H1 (cell line): ENCODE data around the gene GJB6. TPM values are rescaled to one million over a fixed set of nuclear protein-coding genes. Genes with fewer than 3 reads are reported as not detected.

ENCODE experiments used
- CTCF ChIA-PET: fragments of 300-600 bp; sonication (Branson Sonifier 250); formaldehyde crosslinking; loops from one replicate; lab custom pipeline; 2021; ENCODE audit not compliant: partially characterized antibody; lab: Charles Lee
- POLR2A ChIA-PET: fragments of 300-600 bp; sonication (Branson Sonifier 250); formaldehyde crosslinking; loops from one replicate; lab custom pipeline; 2021; ENCODE audit warnings: inconsistent platforms; ENCODE audit not compliant: partially characterized antibody; lab: Charles Lee
- DNase-seq, 2 experiments: peaks; one replicate each; pipeline versions ENCODE4 v3.0.0 to v3.0.0-alpha.2; 2010 to 2022; ENCODE audit warnings: low spot score in 2 of 2, low read depth in 1 of 2, mixed read lengths in 1 of 2
- FAIRE-seq: peaks from 2 replicates; lab custom pipeline; 2011; peaks lifted over from hg19 to GRCh38; lab: Jason Lieb, UNC
- H2AFZ ChIP-seq: 2 replicates; pipeline ENCODE4 v1.8.1; 2012; ENCODE audit warnings: low read length, inconsistent platforms
- H2AK5ac ChIP-seq: 2 replicates; pipeline ENCODE4 v1.6.1; 2013; ENCODE audit warnings: low read depth, low read length
- H2BK120ac ChIP-seq: replicated peaks from 2 replicates; pipeline ENCODE3; 2013; ENCODE audit warnings: low read depth, low read length, inconsistent platforms
- H2BK12ac ChIP-seq: 2 replicates; pipeline ENCODE4 v1.6.1; 2013; ENCODE audit warnings: low read depth, low read length
- H2BK15ac ChIP-seq: 2 replicates; pipeline ENCODE4 v1.6.1; 2013; ENCODE audit warnings: low read length
- H2BK20ac ChIP-seq: 2 replicates; pipeline ENCODE4 v1.6.1; 2013; ENCODE audit warnings: low read length
- H2BK5ac ChIP-seq: 2 replicates; pipeline ENCODE4 v1.6.1; 2013; ENCODE audit warnings: low read depth, low read length
- H3K14ac ChIP-seq: 2 replicates; pipeline ENCODE4 v1.6.1; 2013; ENCODE audit warnings: inconsistent platforms; ENCODE audit not compliant: insufficient read length
- H3K18ac ChIP-seq: 2 replicates; pipeline ENCODE4 v1.6.1; 2013; ENCODE audit warnings: low read length; ENCODE audit errors: extremely low read depth
- H3K23ac ChIP-seq: 2 replicates; pipeline ENCODE4 v1.6.1; 2013; ENCODE audit warnings: inconsistent platforms; ENCODE audit not compliant: insufficient read length
- H3K23me2 ChIP-seq: 2 replicates; pipeline ENCODE4 v1.6.1; 2013; ENCODE audit warnings: low read depth, low read length
- H3K27ac ChIP-seq: 2 replicates; pipeline ENCODE4 v1.6.1; 2011; ENCODE audit warnings: low read depth, low read length, inconsistent platforms
- H3K27me3 ChIP-seq, 4 experiments: replicated peaks in 1 of 4; 1 replicate in 1 of 4; 2 replicates in 3 of 4; pipeline versions ENCODE4 v1.6.1 to v1.8.1; 2011 to 2013; ENCODE audit warnings: low read length in 3 of 4, mild to moderate bottlenecking in 3 of 4, inconsistent platforms in 2 of 4, mixed read lengths in 2 of 4, moderate library complexity in 1 of 4; ENCODE audit not compliant: control insufficient read depth in 3 of 4, insufficient read depth in 3 of 4; ENCODE audit errors: extremely low read depth in 1 of 4
- H3K36me3 ChIP-seq, 4 experiments: 2 replicates each; pipeline versions ENCODE4 v1.6.1 to v1.8.1; 2011 to 2013; ENCODE audit warnings: mild to moderate bottlenecking in 4 of 4, low read length in 3 of 4, moderate library complexity in 2 of 4, control low read depth in 1 of 4, inconsistent platforms in 1 of 4; ENCODE audit not compliant: insufficient read depth in 4 of 4, control insufficient read depth in 2 of 4
- H3K4ac ChIP-seq: replicated peaks from 2 replicates; pipeline ENCODE3; 2013; ENCODE audit warnings: low read length, low read depth, mixed read lengths, inconsistent platforms; ENCODE audit not compliant: insufficient read length
- H3K4me1 ChIP-seq, 4 experiments: replicated peaks in 1 of 4; 1 replicate in 1 of 4; 2 replicates in 3 of 4; pipeline versions ENCODE4 v1.6.1 to v1.8.1; 2011 to 2013; ENCODE audit warnings: low read length in 3 of 4, inconsistent platforms in 2 of 4, mixed read lengths in 1 of 4; ENCODE audit not compliant: insufficient read depth in 4 of 4, control insufficient read depth in 3 of 4
- H3K4me2 ChIP-seq, 2 experiments: 2 replicates each; pipeline versions ENCODE4 v1.6.1 to v1.8.1; 2011 to 2013; ENCODE audit warnings: low read depth in 2 of 2, low read length in 2 of 2, control low read depth in 1 of 2, inconsistent platforms in 1 of 2, mild to moderate bottlenecking in 1 of 2; ENCODE audit not compliant: insufficient read depth in 1 of 2
- H3K4me3 ChIP-seq, 4 experiments: fragments of 200-600, 300-600 bp in 1 of 4; sonication (generic), shearing (Covaris generic), sonication (Bioruptor Twin) in 1 of 4; 2 replicates each; pipeline versions ENCODE4 v1.5.1 to v1.8.1; 2011 to 2016; ENCODE audit warnings: low read length in 4 of 4, low read depth in 3 of 4, control low read depth in 2 of 4, inconsistent platforms in 2 of 4, mild to moderate bottlenecking in 2 of 4, mixed read lengths in 1 of 4, moderate library complexity in 1 of 4; ENCODE audit not compliant: insufficient read depth in 2 of 4; ENCODE audit errors: extremely low read depth in 1 of 4
- H3K56ac ChIP-seq: replicated peaks from 2 replicates; pipeline ENCODE3; 2013; ENCODE audit warnings: low read depth, mild to moderate bottlenecking, mixed read lengths, low read length, inconsistent platforms; ENCODE audit not compliant: insufficient read length
- H3K79me1 ChIP-seq: 2 replicates; pipeline ENCODE4 v1.6.1; 2013; ENCODE audit warnings: low read depth, low read length, control low read depth
- H3K79me2 ChIP-seq, 2 experiments: 2 replicates each; pipeline versions ENCODE4 v1.6.1 to v1.8.1; 2012 to 2013; ENCODE audit warnings: low read length in 2 of 2, mild to moderate bottlenecking in 2 of 2, inconsistent platforms in 1 of 2; ENCODE audit not compliant: insufficient read depth in 2 of 2, control insufficient read depth in 1 of 2
- H3K9ac ChIP-seq, 4 experiments: replicated peaks in 1 of 4; 1 replicate in 1 of 4; 2 replicates in 3 of 4; pipeline versions ENCODE4 v1.6.1 to v1.8.1; 2011 to 2013; ENCODE audit warnings: low read depth in 3 of 4, low read length in 3 of 4, control low read depth in 2 of 4, mild to moderate bottlenecking in 2 of 4, moderate library complexity in 2 of 4, inconsistent platforms in 1 of 4; ENCODE audit errors: extremely low read depth in 1 of 4
- H3K9me3 ChIP-seq, 2 experiments: 2 replicates each; pipeline versions ENCODE4 v1.6.1 to v1.8.1; 2012 to 2013; ENCODE audit warnings: mild to moderate bottlenecking in 2 of 2, moderate library complexity in 2 of 2, control low read depth in 1 of 2, inconsistent platforms in 1 of 2, low read depth in 1 of 2, low read length in 1 of 2, mixed read lengths in 1 of 2; ENCODE audit not compliant: insufficient read depth in 2 of 2
- H4K20me1 ChIP-seq, 2 experiments: replicated peaks in 1 of 2; 2 replicates each; pipeline versions ENCODE3 to v1.8.1; 2011 to 2013; ENCODE audit warnings: inconsistent platforms in 2 of 2, low read length in 2 of 2, mild to moderate bottlenecking in 1 of 2; ENCODE audit not compliant: insufficient read depth in 2 of 2, control insufficient read depth in 1 of 2
- H4K5ac ChIP-seq: 2 replicates; pipeline ENCODE4 v1.6.1; 2013; ENCODE audit warnings: low read length, low read depth, mixed read lengths, inconsistent platforms; ENCODE audit not compliant: insufficient read length
- H4K8ac ChIP-seq: 2 replicates; pipeline ENCODE4 v1.8.0; 2013; ENCODE audit warnings: mild to moderate bottlenecking, moderate library complexity, low read length, inconsistent platforms; ENCODE audit not compliant: insufficient read depth; ENCODE audit errors: extremely low read depth
- H4K91ac ChIP-seq: replicated peaks from 2 replicates; pipeline ENCODE3; 2013; ENCODE audit warnings: low read length, mixed read lengths, inconsistent platforms; ENCODE audit not compliant: insufficient read length
- KDM1A ChIP-seq: fragments of 200-600, 300-600 bp; sonication (generic); IDR thresholded peaks from 2 replicates; pipeline ENCODE4 v1.7.1; 2016; ENCODE audit warnings: mild to moderate bottlenecking, low read length, borderline replicate concordance
- TBP ChIP-seq: IDR thresholded peaks from 2 replicates; pipeline ENCODE4 v1.6.1; 2011; ENCODE audit warnings: low read depth, low read length, improper control_type of control experiment
- WGBS, 2 experiments: shearing (Covaris generic) in 1 of 2; methylation state at CpG; one replicate each; pipeline versions ENCODE4 v1.1.6 to v1.1.7; 2013 to 2015; ENCODE audit warnings: low lambda C conversion rate in 2 of 2, mixed read lengths in 2 of 2, inconsistent platforms in 1 of 2, low coverage in 1 of 2, missing lambda C conversion rate in 1 of 2; ENCODE audit not compliant: insufficient replicate concordance in 2 of 2, insufficient coverage in 1 of 2, insufficient read length in 1 of 2; ENCODE audit errors: extremely low coverage in 1 of 2, missing lambda C conversion rate in 1 of 2; 5-methylcytosine and 5-hydroxymethylcytosine counted together
- polyA plus RNA-seq, 7 experiments: library from polyadenylated mRNA; depleted of rRNA in 3 of 7; stranded (reverse) in 5 of 7; unstranded in 2 of 7; fragments of >200 nt in 5 of 7; fragments of 200-250 nt in 2 of 7; gene quantifications; 1 replicate in 5 of 7; 2 replicates in 1 of 7; 4 replicates in 1 of 7; pipeline versions ENCODE4 v1.2.1 to v1.2.3, GENCODE V29; 2011 to 2013; ENCODE audit warnings: missing spikeins in 2 of 7, mixed read lengths in 2 of 7
- total RNA-seq: library from RNA; stranded (reverse); fragmentation: NEBNext Ultra II Directional; extraction: Animal tissue kit (Norgen Biotek cat#: 25700); gene quantifications from 2 replicates; pipeline ENCODE4 v1.2.1, GENCODE V29; 2021

The GJB6 gene
- total and polyA plus RNA-seq, 2 of the 8 experiments (the other 6 are each of a cell fraction or from before 2014, with no cell fraction given): not detected

GRCh38 chr13:20206698-20207235 is 25.4 kb downstream of the GJB6 start:
- Histone ChIP-seq H3K27me3 (peaks cover 0 to 3% (median 0%) of the 10 kb centered on the region in 4 experiments; a peak in 1 of 7 replicates), H3K4me1 (no peaks in the 10 kb centered on the region), H3K79me2 (no peaks in the 10 kb centered on the region), H3K79me1 (no peaks in the 10 kb centered on the region), H4K91ac (no peak overlapping the region), H3K23me2 (no peaks in the 10 kb centered on the region), H2BK15ac (no peak overlapping the region), H3K27ac (no peak overlapping the region), H2AFZ (no peak overlapping the region), H3K36me3 (no peaks in the 10 kb centered on the region), H3K9me3 (peaks cover 0 to under 1% of the 10 kb centered on the region in 2 experiments; a peak in 1 of 4 replicates), H3K18ac (no peak overlapping the region), H3K4me3 (no peak overlapping the region), H4K5ac (no peak overlapping the region), H3K4me2 (no peak overlapping the region), H3K23ac (no peak overlapping the region), H2AK5ac (no peak overlapping the region), H3K9ac (no peak overlapping the region), H2BK12ac (no peak overlapping the region), H4K8ac (no peak overlapping the region), H4K20me1 (peaks cover 0 to 2% of the 10 kb centered on the region in 2 experiments), H3K4ac (no peak overlapping the region), H2BK20ac (no peak overlapping the region), H3K56ac (no peak overlapping the region), H3K14ac (no peak overlapping the region), H2BK5ac (no peak overlapping the region), H2BK120ac (no peak overlapping the region)
- ChIA-PET POLR2A (no interaction called here), CTCF (interaction anchor here (0.6 to 2.4 kb wide), 4 partner anchors 10 to 126 kb away, joined by 3 to 9 read pairs (median 4); no protein-coding TSS in a partner anchor)
- FAIRE-seq (no peak), DNase-seq (no peak)
- WGBS, 2 experiments: 88% methylated on average over 16 of the region's 16 CpGs; no CpG with 5 or more reads in 1 of the 2 experiments
- no peak for TF ChIP-seq TBP
- TF ChIP-seq KDM1A: no peak
